Progenitor cell of endocrine pancreas (in vitro differentiated cells): ENCODE measurements around the gene IDUA. TPM values are rescaled to one million over a fixed set of nuclear protein-coding genes. Genes with fewer than 3 reads are reported as not detected.

ENCODE experiments used
- DNase-seq: peaks from one replicate; pipeline ENCODE4 v3.0.0; 2021; ENCODE audit warnings: low spot score; ENCODE audit not compliant: unreplicated experiment
- H3K27ac Mint-ChIP-seq: 2 replicates; pipeline ENCODE4 v1.8.0; 2021; ENCODE audit warnings: mild to moderate bottlenecking, moderate library complexity, mixed read lengths
- H3K27me3 Mint-ChIP-seq: 2 replicates; pipeline ENCODE4 v1.8.0; 2021; ENCODE audit warnings: mixed read lengths
- H3K36me3 Mint-ChIP-seq: 2 replicates; pipeline ENCODE4 v1.8.0; 2022; ENCODE audit warnings: mixed read lengths; ENCODE audit not compliant: insufficient read depth
- H3K4me1 Mint-ChIP-seq: 2 replicates; pipeline ENCODE4 v1.8.0; 2021; ENCODE audit warnings: low read depth, mixed read lengths
- H3K4me3 Mint-ChIP-seq: 2 replicates; pipeline ENCODE4 v1.8.0; 2021; ENCODE audit warnings: low read depth, mild to moderate bottlenecking, moderate library complexity, mixed read lengths
- H3K9me3 Mint-ChIP-seq: 2 replicates; pipeline ENCODE4 v1.8.0; 2021; ENCODE audit warnings: low read depth, mixed read lengths
- CTCF ChIP-seq: fragments of 200-600 bp; sonication (generic); IDR thresholded peaks from one replicate; pipeline ENCODE4 v1.5.0; 2021; ENCODE audit warnings: antibody characterized with exemption, mild to moderate bottlenecking; ENCODE audit not compliant: unreplicated experiment
- total RNA-seq: library from RNA; stranded (reverse); gene quantifications from 2 replicates; pipeline ENCODE4 v1.2.1, GENCODE V29; 2021

Gene IDUA
- total RNA-seq, 1 donor from 2014 or later: 87.0 TPM

- Mint-ChIP-seq H3K4me3 (peak overlapping the region; percentile 32), H3K36me3 (no peaks in the 10 kb centered on the region), H3K27ac (peak overlapping the region; percentile 92), H3K9me3 (no peaks in the 10 kb centered on the region), H3K4me1 (peaks cover 20% of the 10 kb centered on the region), H3K27me3 (peaks cover 7% of the 10 kb centered on the region)
- no peak for TF ChIP-seq CTCF
- no peak for DNase-seq
These were observed 55.1 kb downstream of the IDUA start for GRCh38 chr4:1041936-1042330.

GRCh38 chr4:1042352-1043055 lies 55.7 kb downstream of the IDUA start:
- H3K36me3 Mint-ChIP-seq: no peaks in the 10 kb centered on the region

GRCh38 chr4:1043162-1043561 lies 56.3 kb downstream of the IDUA start:
- Mint-ChIP-seq H3K4me1 (peaks cover 16% of the 10 kb centered on the region), H3K9me3 (no peaks in the 10 kb centered on the region), H3K27ac (no peak overlapping the region), H3K27me3 (peaks cover 14% of the 10 kb centered on the region), H3K36me3 (no peaks in the 10 kb centered on the region), H3K4me3 (no peak overlapping the region)
- TF ChIP-seq CTCF: no peak
- DNase-seq: no peak

More at GRCh38 chr4:1042352-1043055, 55.7 kb downstream of the IDUA start:
- no peak for DNase-seq
- TF ChIP-seq CTCF: no peak
- Mint-ChIP-seq H3K4me3 (no peak overlapping the region), H3K27me3 (peaks cover 9% of the 10 kb centered on the region), H3K27ac (peak overlapping the region; percentile 92), H3K9me3 (no peaks in the 10 kb centered on the region), H3K4me1 (peaks cover 20% of the 10 kb centered on the region)

GRCh38 chr4:1043651-1044468 lies 57.0 kb downstream of the IDUA start:
- peaks cover 15% of the 10 kb centered on the region for H3K4me1 Mint-ChIP-seq
- H3K27ac Mint-ChIP-seq: no peak overlapping the region
- H3K36me3 Mint-ChIP-seq: no peaks in the 10 kb centered on the region
- DNase-seq: peak; percentile 50
- no peak for TF ChIP-seq CTCF
- H3K27me3 Mint-ChIP-seq: peaks cover 18% of the 10 kb centered on the region
- H3K4me3 Mint-ChIP-seq: no peak overlapping the region
- no peaks in the 10 kb centered on the region for H3K9me3 Mint-ChIP-seq

- H3K27me3 Mint-ChIP-seq: peaks cover 23% of the 10 kb centered on the region
- TF ChIP-seq CTCF: no peak
- H3K27ac Mint-ChIP-seq: no peak overlapping the region
- H3K4me1 Mint-ChIP-seq: peaks cover 12% of the 10 kb centered on the region
- no peaks in the 10 kb centered on the region for H3K9me3 Mint-ChIP-seq
- H3K36me3 Mint-ChIP-seq: no peaks in the 10 kb centered on the region
- H3K4me3 Mint-ChIP-seq: no peak overlapping the region
- DNase-seq: no peak
These were observed 57.8 kb downstream of the IDUA start for GRCh38 chr4:1044469-1045192.
